Suppressor macrophage (primary cell): ENCODE data around the gene SF3B1.
A peak's percentile ranks its signal among the peaks of the same experiment; 100 is the strongest.
"Not testable (repeated sequence)": the region's sequence is repeated elsewhere in the genome, so short reads cannot be mapped to it uniquely, and the experiment has no call there.

Source experiments
- DNase-seq, 4 experiments: peaks; one replicate each; pipeline ENCODE4 v3.0.0-alpha.2; 2020 to 2022

Gene SF3B1

DNA sequence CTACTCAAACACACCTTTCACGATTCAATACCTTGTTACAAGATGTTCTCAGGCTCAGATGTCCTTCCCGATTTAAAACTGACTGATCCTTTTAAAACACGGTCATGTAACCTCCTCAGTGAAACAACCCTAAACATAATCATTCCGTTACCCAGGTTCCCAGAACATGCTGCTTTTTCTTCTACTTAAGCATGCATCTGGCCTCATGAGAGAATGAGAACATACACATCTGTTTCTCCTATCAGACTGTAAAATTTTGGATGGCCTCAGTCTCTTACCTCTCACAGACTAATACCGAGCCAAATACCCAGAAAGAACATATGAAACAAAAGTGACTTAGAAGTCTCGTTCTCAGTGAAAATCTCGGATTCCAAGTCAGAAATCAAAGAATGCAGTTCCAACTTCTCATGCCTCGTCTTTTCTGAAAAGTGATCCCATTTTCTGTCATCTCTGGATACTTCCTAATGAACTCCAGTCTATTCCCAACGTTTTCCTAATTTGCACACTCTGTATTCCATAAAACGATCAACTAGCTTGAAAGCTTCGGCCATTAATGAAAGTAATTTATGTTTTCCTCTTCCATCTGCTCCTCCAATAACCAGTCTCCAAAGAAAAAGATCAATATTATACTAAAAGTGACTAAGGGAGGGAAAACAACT, 919 bp downstream of the SF3B1 start:
- DNase-seq: no peak

DNA sequence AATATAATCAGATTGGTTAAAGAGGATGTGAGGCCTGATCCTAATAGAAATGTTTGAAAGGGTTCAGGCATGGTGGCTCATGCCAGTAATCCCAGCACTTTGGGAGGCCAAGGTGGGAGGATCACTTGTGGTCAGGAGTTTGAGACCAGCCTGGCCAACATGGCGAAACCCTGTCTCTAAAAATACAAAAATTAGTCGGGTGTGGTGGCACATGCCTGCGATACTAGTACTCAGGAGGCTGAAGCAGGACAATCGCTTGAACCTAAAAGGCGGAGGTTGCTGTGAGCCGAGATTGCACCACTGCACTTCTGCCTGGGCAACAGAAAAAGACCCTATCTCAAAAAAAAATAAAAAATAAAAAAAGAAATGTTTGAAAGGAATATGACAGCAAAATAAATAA, 2.3 kb downstream of the SF3B1 start:
- not testable (repeated sequence) for DNase-seq

DNA sequence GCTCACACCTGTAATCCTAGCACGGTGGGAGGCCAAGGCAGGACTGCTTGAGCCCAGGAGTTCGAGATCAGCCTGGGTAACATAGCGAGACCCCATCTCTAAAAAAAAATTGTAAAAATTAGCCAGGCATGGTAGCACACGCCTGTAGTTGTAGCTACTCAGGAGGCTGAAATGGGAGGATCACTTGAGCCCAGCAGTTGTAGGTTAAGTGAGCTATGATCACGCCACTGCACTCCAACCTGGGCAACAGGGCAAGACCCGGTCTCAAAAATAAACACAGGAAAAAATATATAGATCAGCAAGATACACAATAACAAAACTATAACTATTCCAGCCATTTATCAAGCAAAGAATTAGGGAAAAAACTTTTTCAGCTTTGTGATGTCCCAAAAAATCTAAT, 3.0 kb downstream of the SF3B1 start:
- no peak for DNase-seq

DNA sequence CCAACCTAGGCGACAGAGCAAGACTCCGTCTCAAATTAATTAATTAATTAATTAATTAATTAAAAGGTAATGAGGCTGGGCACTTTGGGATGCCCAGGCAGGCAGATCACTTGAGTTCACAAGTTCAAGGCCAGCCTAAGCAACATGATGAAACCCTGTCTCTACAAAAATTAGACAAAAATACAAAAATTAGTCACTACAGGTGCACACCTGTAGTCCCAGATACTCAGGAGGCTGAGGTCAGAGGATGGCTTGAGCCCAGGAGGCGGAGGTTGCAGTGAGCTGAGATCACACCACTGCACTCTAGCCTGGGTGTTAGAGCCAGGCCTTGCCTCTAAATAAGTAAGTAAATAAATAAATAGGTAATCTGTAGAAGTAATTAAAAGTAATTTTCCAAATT, 6.8 kb downstream of the SF3B1 start:
- no peak for DNase-seq

DNA sequence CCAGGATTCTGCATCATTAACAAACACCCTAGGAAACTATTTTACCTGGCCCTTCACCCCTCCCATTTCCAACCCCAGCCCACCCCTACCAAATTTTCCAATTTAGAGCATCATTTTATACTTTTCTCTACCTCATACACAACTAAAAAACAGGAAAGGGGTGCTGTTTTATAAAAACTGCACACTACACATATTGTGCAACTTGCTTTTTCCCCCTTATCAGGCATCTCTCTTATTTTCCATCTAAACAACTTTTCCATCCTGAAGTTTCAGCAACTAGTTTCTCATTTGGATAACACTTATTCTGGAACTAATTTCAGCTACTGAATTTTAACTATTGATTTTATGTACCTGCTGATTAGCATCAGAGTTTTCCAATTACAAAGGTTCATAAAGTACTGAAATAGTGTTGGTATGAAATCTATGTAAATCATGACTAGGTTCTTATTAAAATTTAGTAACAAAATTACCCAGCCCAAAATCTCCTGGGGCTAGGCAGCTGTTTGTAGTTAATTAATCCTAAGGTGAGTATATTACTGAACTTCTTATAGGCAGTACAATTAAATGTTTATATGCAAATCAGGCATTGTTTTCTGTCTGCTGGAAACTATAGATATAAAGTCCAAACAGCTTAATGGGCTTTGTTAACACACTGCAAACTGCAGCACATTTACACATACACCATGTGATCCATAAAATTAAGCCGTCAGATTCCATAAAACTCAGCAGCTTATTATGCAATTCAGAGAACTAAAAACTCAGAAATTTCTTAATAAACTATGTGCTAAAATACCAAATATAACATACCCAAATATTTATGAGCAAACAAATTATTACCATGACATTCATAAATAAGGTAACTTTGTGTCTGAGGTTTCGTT, 7.9 kb downstream of the SF3B1 start:
- peak in 1 of 4 experiments; percentile 23 for DNase-seq

DNA sequence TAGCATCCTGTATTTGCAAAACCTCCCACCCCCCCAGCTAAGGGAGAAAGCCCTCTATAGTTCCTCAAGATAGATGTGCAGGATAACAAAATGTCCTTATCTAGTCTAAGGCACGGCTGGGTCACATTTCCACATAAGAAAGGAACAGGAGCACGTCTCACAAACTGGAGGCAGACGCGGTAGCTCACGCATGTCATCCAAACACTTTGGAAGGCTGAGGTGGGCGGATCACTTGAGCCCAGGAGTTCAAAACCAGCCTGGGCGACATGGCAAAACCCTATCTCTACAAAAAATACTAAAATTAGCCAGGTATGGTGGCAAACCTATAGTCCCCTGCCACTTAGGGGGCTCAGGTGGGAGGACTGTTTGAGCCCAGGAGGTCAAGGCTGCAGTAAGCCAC, 9.3 kb downstream of the SF3B1 start:
- DNase-seq: no peak

DNA sequence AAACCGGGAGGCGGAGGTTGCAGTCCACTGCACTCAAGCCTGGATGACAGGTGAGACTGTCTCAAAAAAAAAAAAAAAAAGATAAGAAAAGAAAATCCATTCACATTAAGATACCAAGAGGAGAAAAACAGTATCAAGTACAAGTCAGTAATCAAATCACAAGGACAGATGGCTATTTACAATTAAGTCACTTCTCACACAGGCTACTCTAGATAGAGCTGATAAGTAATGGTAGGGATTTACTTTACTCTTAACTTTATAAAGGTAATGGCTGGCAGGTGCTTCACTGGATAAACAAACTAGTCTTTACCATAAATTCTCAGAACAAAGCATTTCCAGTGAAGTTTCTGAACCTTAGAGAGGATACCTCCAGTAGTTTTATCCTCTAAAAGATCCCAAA, 11.5 kb downstream of the SF3B1 start:
- no peak for DNase-seq

DNA sequence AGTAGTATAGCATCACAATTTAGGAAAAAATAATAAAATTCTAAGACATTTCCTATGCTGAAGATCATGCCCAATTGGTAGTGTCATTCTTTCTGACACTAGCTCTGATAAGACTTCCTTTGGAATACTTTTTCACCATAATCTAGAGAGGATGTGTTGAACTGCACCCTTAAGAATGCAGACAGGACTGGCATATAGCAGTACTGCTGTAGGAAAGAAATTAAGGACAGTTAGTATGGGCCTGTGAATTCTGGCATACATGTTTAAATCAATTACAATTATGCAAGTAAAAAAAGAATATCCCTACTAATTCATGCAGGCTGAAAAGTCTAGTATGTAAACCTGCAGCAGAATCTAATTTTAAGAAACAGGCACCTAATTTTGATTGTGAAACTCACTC, 15.4 kb downstream of the SF3B1 start:
- DNase-seq: no peak

DNA sequence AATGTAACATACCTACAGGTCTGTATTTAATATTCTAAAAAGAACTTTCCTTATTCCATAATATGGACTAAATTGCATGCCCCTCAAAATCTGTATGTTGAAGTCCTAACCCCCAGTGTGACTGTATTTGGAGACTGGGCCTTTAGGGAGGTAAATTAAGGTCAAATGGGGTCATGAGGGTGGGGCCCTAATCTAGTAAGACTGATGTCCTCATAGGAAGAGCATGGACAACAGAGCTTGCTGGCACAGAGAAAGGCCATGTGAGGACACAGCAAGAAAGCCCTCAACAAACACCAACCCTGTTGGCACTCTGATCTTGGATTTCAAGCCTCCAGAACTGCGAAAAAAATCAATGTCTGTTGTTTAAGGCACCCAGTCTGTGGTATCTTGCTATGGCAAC, 18.6 kb downstream of the SF3B1 start:
- no peak for DNase-seq

DNA sequence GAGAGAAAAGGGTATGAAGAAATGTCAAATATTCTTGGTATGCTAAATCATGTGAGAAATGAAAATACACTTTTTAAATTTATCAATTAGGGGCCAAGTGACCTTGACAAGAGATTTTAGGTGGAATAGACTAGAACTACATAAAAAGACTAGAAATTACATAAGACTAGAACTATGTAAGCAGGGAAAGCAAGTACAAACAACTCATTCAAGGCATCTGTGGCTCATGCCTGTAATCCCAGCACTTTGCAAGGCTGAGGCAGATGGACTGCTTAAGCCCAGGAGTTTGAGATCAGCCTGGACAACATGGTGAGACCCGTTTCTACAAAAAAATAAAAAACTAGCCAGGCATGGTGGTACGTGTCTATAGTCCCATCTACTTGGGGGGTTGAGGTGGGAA, 20.3 kb downstream of the SF3B1 start:
- no peak for DNase-seq

DNA sequence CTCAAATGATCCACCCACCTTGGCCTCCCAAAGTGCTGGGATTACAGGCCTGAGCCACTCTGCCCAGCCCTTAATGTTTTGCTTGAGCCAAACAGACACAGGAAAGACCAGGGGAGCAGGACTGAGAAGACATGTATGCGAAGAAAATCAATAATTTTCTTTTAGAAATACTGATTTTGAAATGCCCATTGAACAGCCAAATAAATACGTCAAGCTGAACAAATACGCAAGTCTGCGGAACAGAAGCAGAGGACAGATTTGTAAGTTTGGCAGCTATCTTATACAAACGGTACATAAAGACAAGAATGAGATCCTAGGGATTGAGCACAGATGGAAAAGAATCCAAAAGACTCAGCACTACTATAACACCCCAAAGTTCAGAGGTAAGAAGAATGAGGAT, 20.8 kb downstream of the SF3B1 start:
- DNase-seq: no peak

DNA sequence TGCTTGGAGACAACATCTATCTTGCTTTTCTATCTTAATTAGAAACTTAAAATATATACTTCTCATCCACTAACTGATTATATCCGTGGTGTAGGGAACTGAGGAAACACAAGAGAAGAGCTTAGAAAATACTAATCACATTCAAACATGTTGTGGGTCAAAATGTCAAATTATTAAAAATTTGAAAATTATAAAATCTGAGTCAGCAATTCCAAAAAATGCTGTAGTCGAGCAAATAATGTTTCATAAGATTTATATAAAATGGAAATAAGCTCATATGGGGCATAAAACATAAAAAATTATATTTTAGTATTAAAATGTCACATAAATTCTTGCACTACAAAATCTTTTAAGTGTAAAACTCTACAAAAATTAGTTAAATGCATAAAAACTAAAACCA, 29.2 kb downstream of the SF3B1 start:
- no peak for DNase-seq

DNA sequence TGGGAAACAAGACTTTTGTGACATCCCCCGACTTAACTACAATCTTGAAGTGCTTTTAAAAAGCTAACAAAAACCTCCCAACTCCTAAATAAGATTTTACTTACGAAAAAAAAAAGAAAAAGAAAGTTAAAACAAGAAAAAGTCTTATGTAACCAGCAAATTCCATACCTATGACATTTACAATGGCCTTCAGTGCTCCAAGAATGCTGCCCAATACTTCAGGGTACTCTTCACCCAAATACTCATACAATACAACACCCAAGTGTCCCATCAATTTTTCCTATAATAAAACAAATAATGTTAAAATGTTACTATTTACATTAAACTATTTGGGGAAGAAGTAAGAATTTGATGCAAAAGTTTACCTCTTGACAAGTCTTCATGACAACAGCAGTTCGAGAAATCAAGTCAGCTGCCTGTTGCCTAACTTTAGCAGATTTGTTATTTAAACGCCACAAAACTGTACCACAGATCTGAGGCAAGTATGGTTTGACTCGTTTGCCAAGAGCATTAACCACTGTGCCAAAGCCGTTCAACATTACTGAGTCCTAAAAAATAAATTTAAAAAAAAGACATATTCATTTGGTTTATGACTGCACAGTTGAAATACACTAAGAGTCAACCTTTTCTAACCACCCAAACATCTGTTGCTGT, 34.8 kb downstream of the SF3B1 start:
- DNase-seq: no peak

DNA sequence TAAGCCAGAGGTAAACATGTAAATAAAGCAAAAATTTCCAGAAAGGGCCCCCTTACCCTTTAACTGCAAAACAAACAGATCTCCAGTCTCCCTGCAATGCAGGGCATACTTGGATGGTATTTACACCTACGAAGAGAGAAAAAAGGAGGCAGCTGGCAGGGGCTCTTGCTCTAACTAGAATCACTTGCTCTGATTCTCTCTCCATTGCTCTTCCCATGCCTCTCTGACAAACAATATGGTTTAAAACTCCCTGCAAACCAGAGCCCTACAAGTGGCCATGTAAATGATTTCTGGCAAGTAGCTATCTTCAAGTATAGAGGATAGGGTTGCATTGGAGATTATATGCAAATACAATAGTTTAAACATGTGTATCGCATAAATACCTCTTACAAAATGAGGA, 35.9 kb downstream of the SF3B1 start:
- DNase-seq: no peak

DNA sequence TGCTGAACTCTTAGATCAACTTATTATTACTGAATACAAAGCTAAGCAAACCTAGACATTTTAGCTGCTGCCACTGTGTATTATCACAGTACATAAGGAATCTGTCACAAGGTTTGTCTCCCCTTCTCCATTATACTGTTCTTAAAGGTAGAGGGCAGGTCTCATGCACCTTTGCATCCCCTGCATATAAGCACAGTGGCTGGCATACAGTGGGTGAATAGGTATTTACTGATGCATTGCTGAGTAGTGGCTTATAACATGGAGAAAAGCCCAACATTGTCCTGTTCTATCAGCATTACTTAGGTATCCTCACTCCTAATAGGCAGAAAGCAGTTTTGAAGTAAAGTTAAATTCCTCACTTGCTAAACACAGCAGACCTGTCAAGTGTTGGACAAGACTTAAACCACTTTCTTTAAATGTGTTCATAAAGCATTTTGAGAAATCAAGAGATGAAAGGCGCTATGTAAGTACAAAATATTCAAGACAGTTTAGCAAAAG, 43.6 kb downstream of the SF3B1 start:
- DNase-seq: no peak

DNA sequence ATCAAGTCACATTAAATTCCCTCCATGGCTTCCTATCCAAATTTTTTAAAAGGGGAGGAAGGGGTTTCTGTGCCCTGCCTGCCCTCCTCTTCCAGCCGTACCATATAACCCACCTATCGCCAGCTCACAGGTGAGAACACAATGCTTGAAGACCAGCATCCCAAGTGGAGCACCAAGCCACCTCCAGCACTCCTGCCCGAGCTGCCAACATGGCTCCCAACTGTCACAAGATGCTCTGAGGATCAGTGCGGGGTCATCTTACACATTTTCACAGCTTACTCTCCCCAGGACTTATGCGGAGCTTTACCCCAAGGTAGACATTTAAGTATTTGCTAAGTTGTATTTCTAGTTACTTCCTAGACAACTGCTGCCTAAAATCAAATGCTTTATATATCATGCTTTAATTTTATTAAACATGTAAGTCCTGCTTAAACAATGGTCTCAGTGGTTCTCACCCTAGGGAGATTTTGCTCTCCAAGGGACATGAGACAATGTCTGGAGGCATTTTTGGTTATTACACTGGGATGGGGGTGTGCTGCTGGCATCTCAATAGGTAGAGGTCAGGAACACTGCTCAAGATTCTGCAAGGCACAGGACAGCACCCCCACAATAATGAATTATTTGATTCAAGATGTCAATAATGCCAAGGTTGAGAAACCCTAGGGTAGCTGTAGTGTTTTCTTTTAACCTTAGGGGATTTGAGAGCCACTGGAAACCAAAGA, 45.8 kb downstream of the SF3B1 start:
- no peak for DNase-seq

DNA sequence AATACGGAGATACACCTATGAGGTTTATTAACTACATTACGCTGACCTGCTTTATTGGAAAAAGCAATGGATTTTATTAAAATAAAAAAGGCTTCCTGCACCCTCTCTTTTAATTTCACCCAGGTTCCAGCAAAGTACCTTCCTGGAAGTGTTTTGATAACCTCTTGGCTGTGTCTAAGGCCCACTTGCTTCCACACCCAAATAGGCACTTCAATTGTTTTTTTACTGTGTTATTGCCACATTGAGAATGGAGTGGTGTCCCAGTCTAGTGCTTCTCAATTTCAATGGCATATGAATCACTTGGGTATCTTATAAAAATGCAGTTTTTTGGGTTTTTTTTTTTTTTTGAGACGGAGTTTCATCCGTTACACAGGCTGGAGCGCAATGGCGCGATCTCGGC, 47.6 kb downstream of the SF3B1 start:
- DNase-seq: no peak

DNA sequence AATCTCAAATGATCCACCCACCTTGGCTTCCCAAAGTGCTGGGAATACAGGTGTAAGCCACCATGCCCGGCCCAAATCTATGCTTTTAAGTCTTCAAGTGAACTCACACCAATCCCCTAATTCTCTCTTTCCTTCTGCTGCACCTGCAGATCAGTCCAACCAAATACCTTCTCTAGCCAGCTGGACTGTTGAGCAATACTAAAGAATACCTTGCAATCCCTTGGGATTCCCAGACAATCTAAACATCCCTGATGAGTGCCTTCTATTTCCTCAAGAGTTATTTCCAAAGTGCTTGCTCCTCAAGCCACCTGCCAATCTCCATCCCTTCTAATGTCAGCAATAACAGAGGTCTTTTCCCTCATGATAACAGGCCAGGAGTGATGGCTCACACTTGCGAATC, 48.6 kb downstream of the SF3B1 start:
- DNase-seq: no peak

DNA sequence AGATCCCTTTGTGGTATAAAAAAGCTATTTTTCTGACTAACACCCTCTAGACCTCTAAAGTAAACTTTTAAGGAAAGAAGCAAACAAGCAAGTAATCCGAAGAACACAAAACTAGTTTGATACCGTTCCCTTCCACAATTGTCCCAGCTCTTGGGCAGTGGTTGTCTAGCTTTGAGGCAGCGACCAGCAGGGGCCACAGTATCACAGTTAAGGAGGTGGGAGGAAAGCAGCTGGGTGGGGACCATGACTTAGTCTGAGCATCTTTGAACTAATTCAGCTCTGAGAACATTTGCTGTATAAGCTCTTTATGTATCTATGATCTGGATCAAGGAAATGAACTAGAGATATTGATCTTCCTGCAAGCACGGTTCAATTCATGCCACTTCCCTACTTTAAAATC, 51.0 kb downstream of the SF3B1 start:
- DNase-seq: no peak

DNA sequence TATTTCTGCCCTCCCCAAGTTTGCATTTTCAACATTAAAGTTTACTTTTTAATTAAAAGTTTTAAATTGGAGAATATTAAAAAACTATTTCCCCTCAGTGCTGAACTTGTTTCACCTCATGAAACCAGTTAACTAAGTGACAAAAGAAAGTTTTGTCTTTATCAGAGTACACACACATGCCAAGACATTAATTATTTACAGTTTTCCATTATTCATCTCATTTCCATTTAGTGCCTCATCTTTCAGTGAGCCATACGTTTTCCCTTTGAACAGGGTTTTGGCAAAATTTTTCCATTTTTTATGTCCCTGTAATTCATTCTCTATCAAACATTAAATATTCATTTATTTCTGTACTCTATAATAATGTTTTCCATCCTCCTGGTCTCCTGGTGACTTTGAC, 53.2 kb downstream of the SF3B1 start:
- no peak for DNase-seq

DNA sequence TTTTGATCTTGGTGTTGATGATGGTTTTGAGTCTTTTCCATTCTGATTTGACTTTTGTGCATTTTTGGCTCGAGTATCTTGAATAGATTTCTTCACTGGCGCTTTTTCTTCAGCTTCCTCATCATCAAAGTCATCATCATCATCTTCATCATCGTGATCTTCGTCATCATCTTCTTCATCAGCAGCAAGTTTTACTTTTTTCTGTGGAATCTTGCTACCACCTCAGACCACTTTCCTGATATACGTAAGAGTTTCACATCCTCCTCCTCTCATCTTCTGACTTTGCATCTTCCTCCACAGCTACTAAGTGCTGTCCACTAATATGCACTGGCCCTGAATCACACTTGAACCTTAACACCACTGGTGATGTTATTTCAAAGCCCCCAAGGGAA, 54.9 kb downstream of the SF3B1 start:
- DNase-seq: not testable (repeated sequence)

DNA sequence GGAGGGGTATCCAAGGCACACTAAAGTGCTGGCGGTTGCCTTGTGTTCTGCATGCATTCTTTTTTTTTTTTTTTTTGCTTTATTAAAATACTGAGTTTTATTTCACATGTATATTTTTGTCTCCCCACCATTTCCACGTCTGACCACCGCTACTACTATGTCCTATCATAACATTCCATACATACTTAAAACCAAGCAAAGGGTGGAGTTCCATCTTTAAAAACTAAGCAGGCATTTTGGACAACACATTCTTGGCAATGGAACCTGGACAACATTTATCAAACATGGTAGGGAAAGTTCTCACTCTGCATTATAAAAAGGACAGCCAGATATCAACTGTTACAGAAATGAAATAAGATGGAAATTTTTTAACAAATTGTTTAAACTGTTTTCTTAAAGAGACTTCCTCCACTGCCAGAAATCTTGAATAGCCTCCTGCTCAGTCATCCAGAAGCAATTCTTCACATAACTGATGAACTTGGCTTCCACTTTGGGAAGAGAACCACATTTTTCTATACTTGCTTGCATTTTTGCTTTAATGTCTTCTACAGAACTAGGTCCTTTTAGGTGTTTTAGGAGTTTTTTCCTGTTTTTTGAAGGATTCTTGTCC, 55.4 kb downstream of the SF3B1 start:
- DNase-seq: not testable (repeated sequence)
